Stimulated activated naive CD8-positive, alpha-beta T cell treated with anti-CD3 and anti-CD28 coated beads, Interleukin-15, Interleukin-2, amounts not matched to agents 100 U/mL and 50 U/mL, for 24 hours (primary cell): Measurements from ENCODE around the gene SCARB1.

ENCODE experiments used
- ATAC-seq: fragments of 150-1000 bp; cut with Tn5 transposase; one replicate; pipeline ENCODE4 v1.10.0; 2021
- DNase-seq: peaks from one replicate; pipeline ENCODE4 v3.0.0; 2021

SCARB1 gene

DNA sequence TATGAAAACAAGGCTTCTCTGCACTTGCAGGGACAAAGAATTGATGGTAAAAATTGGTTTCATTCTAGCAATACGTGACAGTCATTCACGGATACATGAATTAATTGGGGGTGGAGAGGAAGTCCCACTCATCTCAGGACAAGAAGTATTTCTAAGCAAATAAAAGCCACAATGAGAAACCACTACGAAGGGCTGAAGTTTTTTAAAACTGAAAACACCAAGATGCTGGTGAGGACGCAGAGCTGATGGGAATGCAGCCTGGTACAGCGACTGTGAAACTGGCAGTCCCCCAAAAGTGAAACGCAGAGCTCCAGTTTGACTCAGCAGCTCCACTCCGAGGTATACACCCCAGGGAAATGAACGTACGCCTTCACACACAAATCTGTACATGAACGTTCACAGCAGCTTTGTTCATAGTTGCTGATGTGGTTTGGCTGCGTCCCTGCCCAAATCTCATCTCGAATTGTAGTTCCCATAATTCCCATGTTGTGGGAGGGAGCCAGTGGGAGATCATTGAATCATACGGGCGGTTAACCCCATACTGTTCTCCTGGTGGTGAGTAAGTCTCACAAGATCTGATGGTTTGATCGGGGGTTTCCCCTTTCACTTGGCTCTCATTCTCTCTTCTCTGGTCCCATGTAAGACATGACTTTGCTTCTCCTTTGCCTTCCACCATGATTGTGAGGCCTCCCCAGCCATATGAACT lies 89.0 kb downstream of the SCARB1 start:
- ATAC-seq, result peak; percentile 91
- peak; percentile 77 for DNase-seq

DNA sequence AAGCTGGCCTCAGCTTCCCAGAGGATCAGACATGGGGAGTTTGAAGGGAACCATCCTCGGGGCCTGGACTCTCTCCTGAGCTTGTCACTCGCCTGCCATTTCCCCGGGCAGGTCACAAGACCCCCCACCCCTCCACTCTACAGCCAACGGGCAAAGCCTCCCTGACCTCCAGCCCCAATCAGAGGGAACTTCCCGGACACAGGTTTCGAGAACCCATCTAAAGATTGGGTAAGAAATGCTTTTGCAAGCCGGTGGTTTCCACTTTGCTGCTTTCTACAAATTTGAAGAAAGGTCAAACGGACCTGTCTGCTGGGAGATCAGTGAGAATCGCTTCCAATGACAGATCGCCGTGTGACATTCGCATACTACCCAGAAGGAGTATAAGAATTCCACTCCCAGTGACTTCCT lies 89.6 kb downstream of the SCARB1 start:
- ATAC-seq, result peak; percentile 1
- peak; percentile 35 for DNase-seq

DNA sequence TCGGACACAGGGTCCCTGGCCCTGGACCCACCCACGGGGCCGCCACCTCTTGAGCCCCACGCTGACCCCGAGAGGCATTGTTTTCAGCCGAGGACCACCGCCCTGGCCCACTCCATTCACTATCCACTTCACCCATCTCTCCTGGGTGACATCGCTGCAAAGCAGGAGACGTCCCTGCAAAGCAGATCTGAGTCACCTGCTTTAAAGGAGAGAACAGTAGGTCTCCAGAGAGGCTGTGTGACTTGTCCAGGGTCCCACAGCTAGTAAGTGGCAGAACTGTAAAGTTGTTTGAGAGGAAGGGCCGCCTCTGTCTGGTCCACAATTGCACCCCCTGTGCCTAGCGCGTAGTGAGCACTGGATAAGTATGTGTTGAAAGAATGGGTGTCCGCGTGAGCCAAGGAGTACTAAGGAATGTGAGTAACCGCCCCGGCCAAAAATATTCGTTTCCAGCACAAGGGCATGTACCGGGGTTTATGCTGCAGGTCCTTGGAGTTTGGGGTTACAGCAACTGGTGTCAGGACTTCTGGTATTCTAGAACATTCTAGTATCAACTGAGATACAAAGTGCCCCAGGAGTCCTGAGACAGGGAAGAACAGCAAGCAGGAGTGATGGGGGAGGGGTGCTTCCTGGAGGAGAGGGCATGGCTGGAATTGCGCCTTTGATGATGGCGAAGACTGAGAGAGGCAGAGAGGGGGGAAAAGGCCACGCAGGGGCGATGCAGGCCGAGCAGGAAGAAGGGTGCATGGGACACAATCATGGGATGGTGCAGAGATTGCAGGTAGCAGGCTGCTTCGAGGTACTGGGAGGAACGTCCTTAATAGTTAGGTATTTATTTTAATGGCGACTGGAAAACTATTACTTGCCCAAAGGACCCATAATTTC lies 91.1 kb downstream of the SCARB1 start:
- DNase-seq, result no peak
- no peak for ATAC-seq

DNA sequence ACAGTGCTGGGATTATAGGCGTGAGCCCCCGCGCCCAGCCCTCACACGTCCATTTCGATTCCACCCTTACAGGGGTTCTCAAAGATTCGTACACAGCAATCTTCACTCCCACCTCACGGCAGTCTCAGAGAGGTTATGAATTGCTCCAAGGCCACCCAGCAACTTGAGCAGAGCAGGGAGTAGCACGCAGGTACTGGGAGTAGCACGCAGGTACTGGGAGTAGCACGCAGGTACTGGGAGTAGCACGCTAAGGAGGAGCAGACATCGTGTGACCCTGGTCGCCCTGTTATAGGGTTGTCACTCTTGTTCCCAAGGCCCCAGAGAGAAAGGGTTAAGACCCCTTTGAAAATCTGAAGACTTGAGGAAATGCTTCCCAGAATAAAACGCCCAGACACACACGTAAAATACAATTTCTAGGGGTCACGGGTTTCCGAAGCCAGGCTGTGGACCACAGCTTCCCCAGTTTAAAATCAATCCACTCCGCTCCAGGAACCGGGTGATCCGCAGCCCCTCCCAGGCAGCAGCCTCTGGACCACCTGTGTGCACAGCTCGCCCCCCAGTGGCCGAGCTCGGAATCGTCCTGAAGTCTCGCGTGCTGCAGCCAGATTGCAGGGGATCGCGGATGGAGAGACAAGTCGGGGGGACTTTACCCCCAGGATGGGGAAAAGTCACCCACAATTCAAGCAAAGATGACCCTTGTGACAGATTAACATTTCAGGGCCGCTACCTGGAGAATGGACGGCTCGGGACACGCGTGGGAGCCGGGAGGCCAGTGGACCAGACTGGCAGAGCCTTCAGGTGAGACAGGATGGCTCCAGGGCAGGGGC lies 92.0 kb downstream of the SCARB1 start:
- peak; percentile 93 for DNase-seq
- no peak for ATAC-seq

DNA sequence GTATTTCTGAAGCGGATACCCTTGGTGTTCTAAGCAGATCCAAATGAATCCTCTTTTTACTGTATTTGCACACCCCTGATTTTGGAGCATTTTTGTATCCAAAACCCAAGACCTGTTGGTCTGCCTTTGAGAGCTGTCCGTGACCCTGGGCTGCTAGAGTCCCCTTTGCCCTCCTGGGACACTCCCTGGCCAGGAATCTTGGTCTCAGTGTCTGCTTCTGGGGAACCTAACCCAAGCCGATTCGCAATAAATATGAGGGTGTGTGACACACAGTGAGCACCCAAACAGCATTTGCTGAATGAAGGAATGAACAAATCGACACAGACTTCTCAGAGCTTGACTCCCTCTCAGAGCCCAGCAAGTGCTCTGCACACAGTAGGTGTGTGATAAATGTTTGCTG lies 92.9 kb downstream of the SCARB1 start:
- DNase-seq (no peak), ATAC-seq (no peak)

DNA sequence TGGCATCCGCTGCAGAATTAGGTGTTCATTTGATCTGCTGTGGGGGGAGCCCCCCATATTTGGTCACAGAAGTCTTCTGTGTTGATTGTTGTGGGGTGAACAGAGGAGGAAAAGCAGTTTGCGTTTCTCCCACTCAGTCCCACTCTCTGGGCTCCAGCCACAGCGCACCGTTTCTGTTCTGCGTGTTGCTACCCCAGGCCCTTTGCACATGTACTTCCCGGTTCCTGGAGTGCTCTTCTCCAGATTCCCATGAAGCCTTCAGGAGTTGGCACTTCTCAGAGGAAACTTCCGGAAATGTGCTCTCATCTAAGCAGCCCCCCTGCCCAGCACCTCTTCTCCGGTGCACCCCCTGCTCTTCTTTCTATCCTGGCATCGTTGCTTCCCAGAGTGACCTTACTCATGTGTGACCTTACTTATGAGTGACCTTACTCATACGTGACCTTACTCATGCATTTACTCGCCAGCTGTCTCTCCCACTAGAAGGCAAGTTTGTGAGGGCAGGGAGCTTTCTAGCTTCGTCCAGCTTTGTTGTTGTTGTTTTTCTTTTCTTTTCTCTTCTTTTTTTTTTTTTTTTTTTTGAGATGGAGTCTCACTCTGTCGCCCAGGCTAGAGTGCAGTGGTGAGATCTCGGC lies 93.7 kb downstream of the SCARB1 start:
- DNase-seq (no peak), ATAC-seq (no peak)

DNA sequence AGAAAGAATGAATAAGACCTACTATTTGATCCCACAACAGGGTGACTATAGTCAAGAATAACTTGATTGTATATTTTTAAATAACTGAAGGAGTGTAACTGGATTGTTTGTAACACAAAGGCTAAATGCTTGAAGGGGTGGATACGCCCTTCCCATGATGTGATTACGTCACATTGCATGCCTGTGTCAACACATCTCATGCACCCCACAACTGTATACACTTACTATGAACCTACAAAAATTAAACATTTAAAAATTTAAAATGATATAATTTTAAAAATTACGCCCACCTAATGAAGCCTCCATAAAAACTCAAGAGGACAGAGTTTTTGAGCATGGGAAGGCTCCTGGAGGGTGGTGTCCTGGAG lies 94.5 kb downstream of the SCARB1 start:
- no peak for DNase-seq
- no peak for ATAC-seq

DNA sequence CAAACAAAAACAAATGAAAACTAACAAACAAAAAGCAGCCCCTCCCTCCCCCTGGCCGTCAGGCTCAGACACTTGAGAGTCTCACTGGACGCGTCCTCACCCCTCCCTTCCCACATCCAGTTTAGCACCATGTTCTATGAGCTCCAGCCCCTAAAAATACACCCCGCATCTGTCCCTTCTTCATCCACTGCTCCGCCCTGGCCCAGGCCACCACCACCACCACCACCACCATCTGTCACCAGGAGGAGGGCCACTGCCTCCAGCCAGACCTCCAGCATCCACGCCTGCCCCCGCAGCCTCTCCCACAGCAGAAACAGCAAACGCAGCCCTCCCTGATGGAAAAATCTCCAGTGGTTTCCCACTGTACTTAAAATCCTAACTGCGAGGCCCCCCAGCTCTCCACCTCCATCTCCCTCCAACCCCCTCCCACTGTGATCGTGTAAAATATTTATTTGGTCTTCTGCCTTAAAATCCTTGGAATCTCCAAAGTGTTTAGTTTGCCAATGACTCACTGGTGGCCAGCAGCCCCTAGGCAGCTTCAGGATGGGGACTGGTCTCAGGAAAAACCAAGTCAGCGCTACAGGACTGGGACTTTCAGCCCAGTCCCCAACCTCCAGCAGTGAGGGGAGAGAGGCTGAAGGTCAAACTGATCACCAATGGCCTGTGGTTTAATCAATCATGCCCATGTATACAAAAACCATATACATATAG lies 95.1 kb downstream of the SCARB1 start:
- ATAC-seq (no peak), DNase-seq (no peak)

DNA sequence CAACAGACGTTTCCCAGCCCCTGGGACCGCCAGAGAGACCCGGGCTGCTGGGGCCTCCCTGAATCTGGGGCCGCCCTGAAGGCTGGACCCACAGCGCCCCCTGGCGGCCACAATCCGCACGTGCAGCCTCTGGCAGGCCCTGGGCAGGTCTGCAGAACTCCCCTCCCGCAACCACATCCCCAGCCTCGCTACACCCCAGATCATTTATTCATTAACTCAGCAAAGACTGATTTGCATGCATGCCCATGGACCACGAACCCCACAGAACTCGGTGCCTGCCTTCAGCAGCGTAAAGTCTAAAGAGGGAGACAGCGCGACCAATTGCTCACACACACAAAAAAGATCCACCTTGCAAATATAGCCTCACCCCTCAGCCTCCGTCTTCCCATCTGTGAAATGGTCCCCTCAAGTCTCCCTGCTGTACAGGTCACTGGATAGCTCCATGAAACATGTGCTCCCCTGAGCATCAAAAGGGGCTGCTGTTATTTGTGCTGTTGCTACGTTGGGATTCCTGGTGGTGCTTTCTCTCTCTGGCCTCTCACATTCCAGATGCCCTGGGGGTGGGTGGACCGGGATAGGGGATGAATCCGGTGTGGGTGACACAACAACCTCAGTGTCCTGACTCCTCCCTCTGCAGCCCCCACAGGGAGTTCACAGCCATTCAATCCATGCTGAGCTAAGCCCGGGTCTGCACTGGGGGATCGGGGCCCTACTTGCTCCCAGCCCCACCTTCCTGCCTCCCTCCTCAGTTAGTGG lies 96.4 kb downstream of the SCARB1 start:
- peak; percentile 62 for ATAC-seq
- DNase-seq, result peak; percentile 89

DNA sequence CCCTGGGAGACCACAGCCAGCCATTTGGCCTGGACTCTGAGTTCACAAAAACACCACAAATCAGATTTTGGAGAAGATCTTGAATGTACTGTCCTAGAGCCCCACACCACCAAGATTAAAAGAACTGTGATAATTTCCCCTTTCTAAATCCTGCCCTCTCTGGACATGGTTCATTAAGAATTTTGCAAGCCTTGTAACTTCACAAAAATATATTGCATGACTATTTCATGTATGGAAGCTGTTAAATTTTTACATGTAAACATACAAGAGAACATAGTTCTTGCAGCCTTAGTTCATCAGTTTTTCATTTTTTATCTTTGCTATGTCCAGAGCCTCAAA lies 97.0 kb downstream of the SCARB1 start:
- ATAC-seq, result no peak

DNA sequence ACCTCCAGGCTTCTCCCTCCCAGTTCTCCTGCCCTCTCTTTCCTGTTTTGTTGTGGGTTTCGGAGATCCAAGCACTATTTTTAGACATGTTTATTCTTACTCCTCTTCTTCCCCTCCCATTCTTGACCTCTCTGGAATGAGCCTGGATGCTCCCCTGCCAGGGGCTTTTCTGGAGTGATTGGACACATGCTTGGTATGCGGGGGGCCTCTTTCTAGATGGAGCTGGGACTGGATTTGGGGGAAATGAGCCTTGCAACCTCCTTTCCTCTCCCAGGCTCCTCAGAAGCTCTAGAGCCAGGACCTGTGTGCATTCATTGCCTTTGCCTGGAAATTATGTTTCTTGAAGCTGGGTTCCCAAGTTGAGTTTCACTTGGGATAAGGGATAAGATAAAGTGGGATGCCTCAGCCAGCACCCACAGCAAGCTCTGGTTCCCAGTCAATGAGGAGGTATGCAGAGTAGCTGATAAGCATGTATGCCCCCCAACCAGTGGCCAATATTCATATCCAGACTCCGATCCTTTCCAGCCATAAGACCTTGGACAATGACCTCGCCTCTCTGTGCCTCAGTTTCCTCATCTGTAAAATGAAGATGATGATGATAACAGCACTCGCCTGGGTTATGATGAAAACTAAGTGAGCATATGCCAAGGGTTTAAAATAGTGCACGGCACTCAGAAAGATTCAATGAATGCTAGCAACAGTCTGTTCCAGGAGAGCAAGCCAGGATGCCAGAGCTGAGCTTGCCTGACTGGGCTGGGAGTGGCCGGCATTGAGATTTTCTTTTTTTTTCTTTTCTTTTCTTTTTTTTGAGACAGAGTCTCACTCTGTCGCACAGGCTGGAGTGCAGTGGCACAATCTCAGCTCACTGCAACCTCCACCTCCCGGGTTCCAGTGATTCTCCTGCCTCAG lies 97.8 kb downstream of the SCARB1 start:
- DNase-seq (no peak), ATAC-seq (no peak)

More for the DNA sequence above, 97.0 kb downstream of the SCARB1 start:
- DNase-seq, result no peak

DNA sequence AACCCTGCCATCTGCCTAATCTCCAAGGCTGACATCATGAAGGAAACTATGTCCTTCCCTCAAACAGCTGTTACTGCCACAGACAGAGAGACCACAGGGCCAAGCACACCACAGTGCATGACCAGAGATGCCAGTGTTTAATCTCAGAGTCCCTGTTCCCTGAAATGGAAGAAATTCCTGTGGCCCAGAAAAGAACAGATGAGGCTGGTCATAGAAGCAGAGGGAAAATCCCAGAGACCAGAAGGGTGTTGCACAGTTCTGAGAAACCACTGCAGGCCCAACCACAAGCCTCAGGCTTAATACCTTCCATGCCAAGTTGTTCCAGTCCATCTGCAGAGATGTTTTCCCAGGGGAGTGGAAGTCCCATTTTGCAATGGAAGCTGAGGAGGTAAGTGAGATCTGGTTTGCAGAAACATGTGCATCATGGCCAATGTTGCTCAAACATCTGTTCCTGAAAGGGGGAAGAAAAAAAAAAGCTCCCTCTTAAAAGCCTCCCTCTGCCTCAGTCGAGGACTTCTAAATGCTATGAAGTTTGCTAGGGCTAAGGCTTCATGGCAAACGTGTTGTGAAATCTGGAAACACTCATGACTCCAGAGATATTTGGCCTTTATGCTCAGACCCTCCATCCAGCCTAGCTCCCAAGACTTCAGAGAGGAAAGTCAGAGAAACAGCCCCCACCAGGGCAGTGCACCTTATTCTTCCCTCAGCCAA lies 98.6 kb downstream of the SCARB1 start:
- DNase-seq (no peak), ATAC-seq (no peak)

DNA sequence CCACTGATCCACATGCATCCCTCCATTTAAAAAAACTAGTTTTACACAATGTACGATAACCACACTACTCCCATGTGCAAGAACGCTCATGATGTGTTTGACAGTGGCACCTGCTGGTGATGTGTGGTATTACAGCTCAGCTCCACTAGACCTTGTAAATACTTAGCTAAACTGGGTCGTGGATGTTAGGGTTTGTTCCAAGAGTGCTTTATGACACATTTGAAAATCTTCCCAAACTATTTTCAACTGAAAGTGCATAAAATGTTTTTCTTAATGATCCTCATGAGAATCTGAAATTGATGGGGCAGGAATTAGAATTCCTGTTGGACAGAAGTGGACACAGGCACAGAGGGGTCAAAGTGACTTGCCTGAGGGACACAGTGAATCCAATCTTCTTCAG lies 99.2 kb downstream of the SCARB1 start:
- ATAC-seq (no peak), DNase-seq (peak; percentile 52)

DNA sequence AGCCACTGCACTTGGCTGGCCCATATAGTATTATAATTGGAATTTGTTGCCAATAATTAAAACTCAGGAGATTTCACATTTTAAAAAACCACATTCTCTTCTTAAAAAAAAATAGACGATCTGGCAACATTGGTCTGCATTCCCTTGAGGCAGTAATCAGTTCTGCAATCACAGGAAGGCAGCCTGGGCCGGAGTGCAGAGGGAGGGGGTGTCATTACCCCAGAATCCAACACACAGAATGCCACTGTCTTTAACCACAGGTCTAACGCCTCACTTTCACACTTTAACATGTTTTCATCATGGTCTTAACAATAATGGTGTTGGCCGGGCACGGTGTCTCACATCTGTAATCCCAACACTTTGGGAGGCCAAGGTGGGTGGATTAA lies 100.1 kb downstream of the SCARB1 start:
- DNase-seq (no peak), ATAC-seq (no peak)

DNA sequence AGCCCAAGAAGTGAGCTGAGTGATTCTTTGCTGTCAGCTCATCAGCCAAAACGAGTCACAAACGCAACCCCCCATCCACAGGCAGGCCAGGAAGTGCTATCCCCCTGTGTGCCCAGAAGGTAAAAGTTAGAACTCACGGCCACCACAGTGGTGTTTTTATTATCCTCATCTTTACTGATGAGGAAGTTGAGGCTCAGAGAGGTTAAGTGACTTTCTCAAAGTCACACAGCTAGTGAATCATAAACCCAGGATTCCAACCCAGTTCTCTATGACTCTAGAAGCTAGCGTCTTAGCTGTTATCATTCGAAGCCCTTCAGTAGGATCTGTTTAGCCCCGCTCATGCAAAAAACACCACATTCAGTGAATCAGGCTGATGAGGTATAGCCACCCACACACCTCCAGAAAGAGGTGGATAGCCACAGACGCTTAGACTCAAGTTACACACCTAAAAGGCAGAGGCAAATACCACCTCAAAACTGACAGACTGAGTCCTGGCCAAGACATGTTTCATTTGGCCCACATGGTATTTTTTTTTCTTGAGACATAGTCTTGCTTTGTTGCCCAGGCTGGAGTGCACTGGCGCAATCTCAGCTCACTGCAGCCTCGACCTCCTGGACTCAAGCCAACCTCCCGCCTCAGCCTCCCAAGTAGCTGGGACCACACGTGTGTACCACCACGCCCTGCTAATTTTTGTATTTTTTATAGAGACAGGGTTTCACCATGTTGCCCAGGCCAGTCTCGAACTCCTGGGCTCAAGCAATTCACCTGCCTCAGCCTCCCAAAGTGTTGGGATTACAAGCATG lies 100.7 kb downstream of the SCARB1 start:
- DNase-seq, result peak; percentile 52
- peak; percentile 78 for ATAC-seq

DNA sequence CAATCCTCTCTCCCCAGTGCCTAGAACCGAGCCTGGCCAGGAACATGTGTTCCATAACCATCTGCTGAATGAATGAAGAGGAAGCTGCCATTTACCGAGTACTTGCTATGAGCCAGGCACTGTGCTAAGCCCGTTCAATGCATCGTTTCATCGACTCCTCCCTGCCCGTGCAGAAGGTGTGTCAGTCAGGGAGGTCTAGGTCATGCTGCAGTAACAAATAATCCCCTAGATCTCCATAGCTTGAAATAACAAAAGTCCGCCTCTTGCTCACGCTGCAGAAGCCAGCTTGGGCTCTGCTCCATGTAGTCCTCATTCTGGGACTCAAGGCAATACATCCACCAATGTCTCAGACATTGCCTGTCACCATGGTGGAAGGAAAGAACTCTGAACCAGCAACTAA lies 101.3 kb downstream of the SCARB1 start:
- no peak for DNase-seq
- ATAC-seq, result no peak

DNA sequence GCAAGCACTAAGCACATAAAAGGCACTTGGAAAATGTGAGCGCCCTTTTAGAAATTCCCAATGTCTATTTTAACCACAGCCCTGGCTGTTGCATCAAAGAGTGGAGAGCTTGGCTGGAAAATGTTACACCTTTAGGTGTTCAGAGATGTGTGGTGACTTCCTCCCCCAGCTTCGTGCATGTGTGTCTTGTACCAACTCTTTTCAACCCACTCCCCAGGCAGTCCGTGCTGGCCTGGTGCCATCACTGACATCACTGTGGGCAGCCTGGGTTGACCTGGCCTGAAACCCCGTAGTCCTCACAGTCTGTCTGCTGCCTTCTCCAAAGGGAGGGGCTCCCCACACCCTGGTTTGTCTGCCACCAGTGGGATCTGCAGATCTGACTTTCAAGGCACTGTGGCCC lies 101.8 kb downstream of the SCARB1 start:
- ATAC-seq (peak; percentile 74), DNase-seq (peak; percentile 83)

DNA sequence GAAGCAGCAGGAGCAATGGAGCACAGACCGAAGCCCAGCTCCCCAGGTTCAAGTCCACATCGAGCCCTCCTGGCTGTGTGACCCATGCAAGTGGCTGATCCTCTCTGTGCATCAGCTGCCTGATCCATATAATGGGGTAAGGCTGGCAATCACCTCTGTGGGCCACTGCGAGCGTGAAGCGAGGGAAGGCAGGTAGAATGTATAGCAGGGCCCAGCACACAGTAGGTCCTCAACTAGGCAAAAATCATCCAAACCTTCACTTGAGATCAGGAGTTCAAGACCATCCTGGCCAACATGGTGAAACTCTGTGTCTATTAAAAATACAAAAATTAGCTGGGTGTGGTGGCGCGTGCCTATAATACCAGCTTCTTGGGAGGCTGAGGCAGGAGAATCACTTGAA lies 102.6 kb downstream of the SCARB1 start:
- no peak for DNase-seq

More for the DNA sequence above, 102.6 kb downstream of the SCARB1 start:
- no peak for ATAC-seq
